Nephron (organoid): Measurements from ENCODE around the gene DES.

Experiments
- H3K27ac Mint-ChIP-seq, 3 experiments: 2 replicates each; pipeline ENCODE4 v1.8.0; 2020; ENCODE audit warnings: mixed read lengths in 3 of 3, mild to moderate bottlenecking in 2 of 3, moderate library complexity in 1 of 3
- H3K27me3 Mint-ChIP-seq: 2 replicates; pipeline ENCODE4 v1.8.0; 2021; ENCODE audit warnings: low read depth, mild to moderate bottlenecking, moderate library complexity, mixed read lengths
- H3K36me3 Mint-ChIP-seq: 2 replicates; pipeline ENCODE4 v1.8.0; 2020; ENCODE audit warnings: low read depth, mixed read lengths
- H3K4me1 Mint-ChIP-seq: 2 replicates; pipeline ENCODE4 v1.8.0; 2020; ENCODE audit warnings: mixed read lengths
- H3K4me3 Mint-ChIP-seq, 3 experiments: 2 replicates each; pipeline ENCODE4 v1.8.0; 2020; ENCODE audit warnings: mild to moderate bottlenecking in 3 of 3, mixed read lengths in 3 of 3, moderate library complexity in 2 of 3
- H3K9me3 Mint-ChIP-seq: 2 replicates; pipeline ENCODE4 v1.8.0; 2020; ENCODE audit warnings: mixed read lengths
- CTCF ChIP-seq, 3 experiments: fragments of 200-600 bp; sonication (generic); IDR thresholded peaks; one replicate each; pipeline ENCODE4 v1.5.0; 2021; ENCODE audit warnings: antibody characterized with exemption in 3 of 3; ENCODE audit not compliant: unreplicated experiment in 3 of 3

DES gene

GRCh38 chr2:219475278-219475677 lies 57.1 kb downstream of the DES start:
- H3K27ac Mint-ChIP-seq, result no peak overlapping the region
- TF ChIP-seq CTCF (IDR thresholded peaks at IDR 0.05; ENCODE audit: unreplicated experiment in 3 of 3), result no peak
- no peaks in the 10 kb centered on the region for H3K9me3 Mint-ChIP-seq
- H3K36me3 Mint-ChIP-seq, result no peaks in the 10 kb centered on the region
- H3K4me3 Mint-ChIP-seq, result no peak overlapping the region
- H3K27me3 Mint-ChIP-seq, result peaks cover 15% of the 10 kb centered on the region
- H3K4me1 Mint-ChIP-seq, result peaks cover 22% of the 10 kb centered on the region

- peak; percentile 87 to 92 (median 91) for TF ChIP-seq CTCF (IDR thresholded peaks at IDR 0.05; ENCODE audit: unreplicated experiment in 3 of 3)
- Mint-ChIP-seq H3K27me3 (peaks cover 15% of the 10 kb centered on the region), H3K9me3 (no peaks in the 10 kb centered on the region), H3K27ac (peak overlapping the region; percentile 36 to 83 (median 54)), H3K4me3 (peak overlapping the region; percentile 66 to 76 (median 73)), H3K36me3 (no peaks in the 10 kb centered on the region), H3K4me1 (peaks cover 22% of the 10 kb centered on the region)
Measured at GRCh38 chr2:219475697-219476651, 57.8 kb downstream of the DES start.
